NCI-H128 (cell line): Measurements from ENCODE around the gene HOXD4.

ENCODE experiments used
- DNase-seq: peaks from one replicate; lab custom pipeline; 2025; ENCODE audit not compliant: unreplicated experiment; lab: John Stamatoyannopoulos, UW

HOXD4 gene

DNA sequence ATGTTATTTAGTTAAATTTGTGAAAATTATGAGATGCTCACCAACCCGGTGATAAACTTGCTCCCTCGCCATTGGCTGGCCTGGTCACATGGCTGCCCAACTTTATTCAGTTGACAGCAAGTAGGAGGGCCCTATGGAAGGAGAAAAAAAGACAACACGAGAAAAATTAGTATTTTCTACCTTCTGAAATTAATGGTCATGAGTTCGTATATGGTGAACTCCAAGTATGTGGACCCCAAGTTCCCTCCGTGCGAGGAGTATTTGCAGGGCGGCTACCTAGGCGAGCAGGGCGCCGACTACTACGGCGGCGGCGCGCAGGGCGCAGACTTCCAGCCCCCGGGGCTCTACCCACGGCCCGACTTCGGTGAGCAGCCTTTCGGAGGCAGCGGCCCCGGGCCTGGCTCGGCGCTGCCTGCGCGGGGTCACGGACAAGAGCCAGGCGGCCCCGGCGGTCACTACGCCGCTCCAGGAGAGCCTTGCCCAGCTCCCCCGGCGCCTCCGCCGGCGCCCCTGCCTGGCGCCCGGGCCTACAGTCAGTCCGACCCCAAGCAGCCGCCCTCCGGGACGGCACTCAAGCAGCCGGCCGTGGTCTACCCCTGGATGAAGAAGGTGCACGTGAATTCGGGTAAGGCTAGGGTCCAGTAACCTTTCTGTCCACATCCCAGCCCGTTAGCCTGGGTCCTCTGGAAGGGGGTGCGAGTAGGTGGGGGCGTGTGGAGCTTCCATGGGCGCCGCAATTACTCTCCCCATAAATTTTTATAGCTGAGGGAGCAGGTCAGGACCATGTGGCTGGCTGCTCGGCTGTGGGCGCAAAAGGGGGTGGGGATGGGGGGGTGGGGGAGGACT is at the start of gene HOXD4:
HOXD4 (plus strand) TSS at position 109 of the 846 bp plus-strand sequence; CDS start at position 193, 84 bp downstream.
- no peak for DNase-seq

DNA sequence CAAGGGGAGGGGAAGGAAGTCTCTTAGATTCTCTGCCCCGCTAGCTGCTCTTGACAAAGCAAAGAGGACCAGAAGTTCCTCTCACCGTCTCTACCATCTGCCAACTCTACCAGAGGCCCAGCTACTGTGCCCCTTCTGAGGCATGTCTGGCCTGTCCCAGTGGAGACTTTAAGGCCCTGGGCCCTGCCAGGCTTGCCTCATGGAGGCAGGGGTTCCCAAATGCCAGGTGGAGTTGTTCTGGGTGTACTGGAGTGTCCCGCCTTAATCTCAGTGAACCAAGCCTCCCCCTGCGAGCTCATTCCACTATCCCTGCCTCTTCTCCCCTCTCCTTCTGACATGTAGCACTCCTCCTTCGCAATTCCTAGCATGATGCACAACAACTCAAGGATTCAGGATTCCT is 49.5 kb upstream of the HOXD4 start:
- DNase-seq, result no peak

DNA sequence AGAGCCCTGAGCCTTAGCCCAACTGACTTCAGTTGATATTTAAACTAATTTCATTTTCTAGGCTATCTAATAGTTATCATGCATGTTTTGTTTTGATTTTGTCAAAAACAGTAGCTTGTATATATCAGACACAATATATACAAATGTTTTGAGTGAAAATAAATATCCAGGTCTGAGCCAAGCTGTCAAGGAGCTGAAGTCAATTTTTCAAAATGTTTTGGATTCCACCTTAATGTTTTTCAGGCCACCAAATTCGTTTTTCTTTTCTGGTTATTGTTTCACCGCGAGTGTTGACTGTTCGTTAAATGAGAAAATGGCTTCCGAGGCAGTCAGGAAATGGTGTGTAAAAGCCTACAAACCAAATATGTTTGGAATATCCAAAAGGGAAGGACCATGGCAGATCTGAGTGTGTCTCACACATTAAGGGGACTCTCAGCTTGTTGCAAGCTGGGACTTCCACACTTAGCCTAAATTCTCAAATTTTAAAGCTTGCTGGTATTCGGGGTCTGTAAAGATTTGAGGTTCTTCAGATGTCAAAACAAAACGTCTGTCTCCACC is 49.0 kb upstream of the HOXD4 start:
- DNase-seq, result no peak

DNA sequence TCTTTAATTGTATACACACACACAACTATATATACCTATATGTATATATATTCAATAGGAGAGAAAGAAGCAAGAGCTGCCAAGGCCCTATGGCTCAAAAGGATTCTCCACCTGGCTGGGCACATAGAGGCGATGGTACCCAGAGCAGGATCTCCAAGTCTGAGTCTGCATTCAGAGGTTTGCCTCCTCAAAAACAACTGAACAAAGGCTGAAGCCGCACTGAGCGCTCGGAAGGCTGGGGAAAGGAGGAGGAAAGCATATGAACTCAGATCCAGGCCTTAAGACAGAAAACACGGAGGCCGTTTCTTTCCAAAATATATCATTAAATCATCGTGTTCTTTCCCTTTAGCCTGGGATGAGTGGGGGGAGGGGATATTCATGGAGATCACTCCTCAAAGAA is 48.2 kb upstream of the HOXD4 start:
- DNase-seq, result no peak

DNA sequence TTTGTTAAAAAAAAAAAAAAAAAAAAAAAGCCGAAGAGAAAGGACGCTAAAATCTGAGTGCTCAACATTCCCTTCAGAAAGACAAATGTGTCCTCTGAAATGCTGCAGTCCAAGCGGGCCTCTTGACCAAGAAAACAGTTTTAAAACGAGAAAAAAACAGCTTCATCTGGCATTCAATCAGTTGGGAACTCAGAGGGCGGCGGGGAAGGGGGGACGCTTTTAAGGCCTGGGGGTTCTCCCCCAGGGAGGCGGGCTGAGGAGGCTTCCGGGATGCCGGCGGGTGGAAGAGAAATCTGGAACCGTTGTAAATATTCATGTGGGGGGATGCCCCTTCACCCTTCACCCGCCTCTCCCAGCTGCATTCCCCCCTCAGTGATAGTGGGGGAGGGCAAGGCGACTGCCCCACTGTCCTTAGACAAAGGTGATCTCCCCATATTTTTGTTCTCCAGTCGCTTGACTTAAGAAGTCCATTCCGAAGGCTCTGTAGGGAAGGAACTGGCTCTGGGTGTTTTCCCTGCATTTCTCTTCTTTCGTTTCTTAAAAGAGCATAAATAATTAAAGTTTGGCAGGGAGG is 47.5 kb upstream of the HOXD4 start:
- no peak for DNase-seq

DNA sequence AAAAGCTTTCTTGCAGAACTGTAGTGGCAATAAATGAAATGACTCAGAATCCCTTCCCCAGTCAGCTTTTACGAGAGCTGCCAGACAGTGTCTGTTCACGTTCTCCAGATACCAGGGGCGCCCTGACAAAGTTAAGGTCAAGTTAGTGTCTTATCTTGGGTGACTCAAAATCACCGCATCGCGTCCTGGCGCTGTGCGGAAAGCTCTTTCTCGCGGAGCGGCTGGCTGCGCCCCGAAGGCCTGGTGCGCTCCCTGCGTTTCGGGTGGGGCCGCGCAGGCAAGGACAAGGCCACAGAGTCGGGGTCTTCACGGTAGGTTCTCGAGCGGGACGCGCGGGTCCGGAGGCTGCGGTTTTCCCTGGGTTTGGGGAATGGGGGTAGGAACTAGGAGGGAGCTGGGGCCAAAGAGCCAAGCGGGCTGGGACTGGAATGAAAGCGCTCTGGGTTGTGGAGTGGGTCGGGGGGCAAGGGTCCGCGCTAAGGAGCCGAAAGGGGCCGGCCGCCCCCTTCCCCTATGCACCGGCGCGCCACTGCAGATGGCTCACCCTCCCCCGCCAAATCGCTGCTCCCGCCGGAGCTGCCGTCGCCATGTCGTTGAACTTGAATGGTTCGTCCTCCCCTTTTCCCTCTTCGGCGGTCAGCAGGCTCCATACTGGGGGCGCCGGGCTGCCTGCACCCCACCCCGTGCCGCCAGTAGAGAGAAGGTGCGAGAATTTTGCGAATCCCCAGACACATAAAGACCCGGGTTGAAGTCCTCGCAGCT is 46.9 kb upstream of the HOXD4 start:
- no peak for DNase-seq

DNA sequence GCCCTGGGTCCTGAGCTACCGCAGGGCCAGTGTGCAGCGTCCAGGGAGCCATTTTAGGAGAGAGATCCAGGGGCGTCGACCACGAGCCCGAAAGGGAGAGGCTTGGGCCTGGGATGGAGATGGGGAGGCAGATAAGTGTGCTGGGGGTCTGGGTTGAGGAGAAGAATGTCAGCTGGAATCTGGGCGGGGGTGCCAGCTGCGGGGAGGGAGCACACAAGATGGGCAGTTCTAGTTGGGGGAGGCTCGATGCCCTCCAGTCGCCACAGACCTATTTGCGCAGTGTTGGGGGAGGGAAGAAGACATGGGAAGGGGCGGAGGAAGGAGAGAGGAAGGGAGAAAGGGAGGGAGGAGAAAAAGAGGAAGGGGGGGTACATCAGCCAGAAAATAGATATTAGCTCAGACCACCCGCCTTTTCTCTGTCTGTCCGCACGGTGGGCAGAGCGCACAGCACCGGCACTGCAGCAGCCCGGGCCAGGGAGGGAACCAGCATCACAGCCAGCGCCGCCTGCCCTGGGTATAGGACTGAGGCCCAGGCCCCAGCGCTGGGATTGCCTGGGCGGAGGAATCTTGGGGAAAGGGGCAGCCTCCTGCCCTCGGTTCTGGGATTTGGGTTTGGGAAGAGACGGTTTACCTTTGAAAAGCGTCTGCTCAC is 46.1 kb upstream of the HOXD4 start:
- DNase-seq, result no peak

DNA sequence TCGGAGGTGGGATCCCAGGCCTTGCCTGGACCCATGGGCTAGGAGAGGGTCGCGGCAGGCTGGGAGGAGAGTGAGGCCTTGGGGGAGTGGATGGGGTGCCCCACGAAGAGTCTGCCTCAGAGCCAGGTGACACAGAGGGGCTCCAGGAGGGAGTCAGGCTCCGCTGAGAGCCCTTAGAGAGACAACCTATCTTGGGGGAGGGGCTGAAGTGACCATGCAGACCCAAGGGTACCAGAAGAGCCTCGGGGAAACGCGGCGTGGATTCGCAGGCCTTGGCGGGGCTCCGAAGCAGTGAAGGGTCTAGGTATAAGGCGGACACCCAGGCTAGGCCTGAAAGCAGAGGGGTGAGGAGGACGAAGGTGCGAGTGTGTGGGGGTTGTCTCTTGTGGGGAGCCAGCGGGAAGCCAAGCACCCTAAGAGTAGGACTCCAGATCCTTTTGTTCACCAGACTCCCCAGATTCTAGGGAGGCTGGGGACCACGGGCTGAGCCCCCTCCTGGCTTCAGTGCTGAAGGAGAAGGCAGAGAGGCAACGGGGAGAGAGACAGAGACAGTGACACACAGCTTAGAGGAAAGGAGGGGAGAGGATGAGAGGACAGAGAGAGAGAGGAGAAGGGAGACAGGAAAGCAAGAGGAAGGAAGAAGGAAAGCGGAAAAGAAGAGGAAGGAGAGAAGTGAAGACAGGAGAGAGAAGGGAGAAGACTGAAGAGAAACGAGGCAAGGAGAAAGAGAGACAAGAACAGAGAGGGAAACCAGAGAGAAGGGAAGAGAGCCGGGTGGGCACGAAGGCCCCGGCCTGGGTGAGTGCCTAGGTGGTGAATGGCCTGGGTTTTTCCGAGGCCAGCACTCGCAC is 45.4 kb upstream of the HOXD4 start:
- no peak for DNase-seq

DNA sequence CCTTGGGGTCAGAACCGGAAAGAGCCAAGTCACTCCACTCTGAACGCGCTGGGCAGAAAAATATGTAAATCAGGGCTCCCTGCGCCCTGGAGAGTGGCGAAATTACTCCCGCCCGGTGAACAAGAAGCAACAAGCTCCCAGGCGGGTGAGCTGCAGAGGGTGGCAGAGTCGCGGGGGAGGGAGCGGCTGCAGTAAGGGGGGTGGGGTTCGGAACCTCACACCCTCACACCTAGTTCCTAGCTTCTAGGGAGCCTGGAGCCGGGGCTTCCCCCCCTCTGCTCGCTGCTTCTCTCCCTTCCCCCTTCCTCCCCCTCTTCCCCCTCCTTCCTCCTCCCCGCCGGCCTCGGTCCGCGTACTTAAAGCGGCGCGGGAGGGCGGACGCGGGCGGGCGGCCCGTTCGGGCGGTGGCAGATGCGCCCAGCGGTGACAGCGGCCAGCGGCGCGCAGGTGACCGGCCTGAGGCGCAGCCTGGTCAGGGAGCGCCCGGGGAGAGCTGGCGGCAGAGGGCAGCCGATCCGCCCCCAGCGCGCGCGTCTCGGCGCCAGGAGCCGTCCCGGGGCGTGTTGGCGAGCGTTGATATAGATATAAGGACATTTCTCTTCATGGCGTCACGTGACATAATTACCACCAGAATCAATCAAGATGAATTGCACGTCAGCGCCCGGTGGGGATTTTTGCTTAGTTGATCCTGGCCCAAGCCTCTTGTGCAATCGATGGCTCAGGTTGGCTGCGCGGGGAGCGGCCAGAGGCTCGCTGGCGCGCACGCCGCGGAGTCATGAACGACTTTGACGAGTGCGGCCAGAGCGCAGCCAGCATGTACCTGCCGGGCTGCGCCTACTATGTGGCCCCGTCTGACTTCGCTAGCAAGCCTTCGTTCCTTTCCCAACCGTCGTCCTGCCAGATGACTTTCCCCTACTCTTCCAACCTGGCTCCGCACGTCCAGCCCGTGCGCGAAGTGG is 44.5 kb upstream of the HOXD4 start, which contains the start of gene HOXD11:
HOXD11 (plus strand) TSS at position 700 of the 959 bp plus-strand sequence; CDS start at position 776, 76 bp downstream.
- peak; percentile 62 for DNase-seq

DNA sequence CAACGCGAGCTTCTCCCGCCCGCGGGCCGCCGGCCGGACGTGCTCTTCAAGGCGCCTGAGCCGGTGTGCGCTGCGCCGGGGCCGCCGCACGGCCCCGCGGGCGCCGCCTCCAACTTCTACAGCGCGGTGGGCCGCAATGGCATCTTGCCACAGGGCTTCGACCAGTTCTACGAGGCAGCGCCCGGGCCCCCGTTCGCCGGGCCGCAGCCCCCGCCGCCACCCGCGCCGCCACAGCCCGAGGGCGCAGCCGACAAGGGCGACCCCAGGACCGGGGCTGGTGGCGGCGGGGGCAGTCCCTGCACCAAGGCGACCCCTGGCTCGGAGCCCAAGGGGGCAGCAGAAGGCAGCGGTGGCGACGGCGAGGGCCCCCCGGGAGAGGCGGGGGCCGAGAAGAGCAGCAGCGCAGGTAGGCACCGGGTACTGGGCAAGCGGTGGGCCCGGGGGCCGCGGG is 43.6 kb upstream of the HOXD4 start:
- DNase-seq, result no peak

DNA sequence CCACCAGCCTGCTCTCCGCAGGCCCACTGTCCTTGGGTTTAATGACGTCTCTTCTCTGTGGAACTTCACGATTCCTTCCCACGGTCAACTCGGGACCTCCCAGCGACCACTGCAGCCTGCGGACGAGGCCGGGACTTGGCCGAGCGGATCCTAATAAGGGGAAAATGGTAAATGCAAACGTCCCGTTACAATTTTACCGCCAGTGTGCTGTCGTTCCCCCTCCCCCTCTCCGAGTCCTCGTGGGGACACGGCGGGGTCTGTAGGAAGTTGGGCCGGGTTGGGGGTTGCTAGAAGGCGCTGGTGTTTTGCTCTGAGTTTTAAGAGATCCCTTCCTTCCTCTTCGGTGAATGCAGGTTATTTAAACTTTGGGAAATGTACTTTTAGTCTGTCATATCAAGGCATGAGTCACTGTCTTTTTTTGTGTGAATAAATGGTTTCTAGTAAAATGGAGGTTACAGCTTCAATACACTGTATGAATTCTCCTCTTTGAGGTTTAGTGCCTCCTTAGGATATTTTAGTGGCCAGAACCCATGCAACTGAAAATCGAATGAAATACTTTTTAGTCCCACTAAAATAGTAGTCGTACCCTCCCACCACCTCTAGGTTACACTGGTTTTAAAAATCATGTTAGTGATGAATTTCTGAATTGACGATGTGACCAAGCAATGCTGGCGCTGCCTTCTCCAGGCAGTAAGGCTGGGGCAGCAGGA is 42.0 kb upstream of the HOXD4 start:
- DNase-seq, result no peak

DNA sequence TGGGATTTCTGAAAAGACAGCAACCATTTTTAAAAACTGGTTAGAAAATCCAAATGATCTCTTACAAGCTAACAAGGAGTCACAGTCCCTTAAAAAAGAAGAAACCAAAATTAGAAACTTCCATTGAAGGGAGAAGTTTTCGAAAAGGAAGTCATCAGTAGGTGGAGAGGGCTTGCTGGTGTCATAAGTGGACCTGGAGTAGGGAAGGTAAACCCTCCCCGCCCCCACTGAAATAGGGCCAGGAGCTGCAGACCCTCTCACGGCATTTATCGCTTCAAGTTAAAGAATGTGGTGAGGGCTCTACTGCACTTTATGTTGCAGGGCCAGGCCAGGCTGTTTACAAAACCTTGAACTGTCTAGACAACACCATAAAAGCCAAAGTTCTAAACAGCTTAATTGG is 41.4 kb upstream of the HOXD4 start:
- no peak for DNase-seq

DNA sequence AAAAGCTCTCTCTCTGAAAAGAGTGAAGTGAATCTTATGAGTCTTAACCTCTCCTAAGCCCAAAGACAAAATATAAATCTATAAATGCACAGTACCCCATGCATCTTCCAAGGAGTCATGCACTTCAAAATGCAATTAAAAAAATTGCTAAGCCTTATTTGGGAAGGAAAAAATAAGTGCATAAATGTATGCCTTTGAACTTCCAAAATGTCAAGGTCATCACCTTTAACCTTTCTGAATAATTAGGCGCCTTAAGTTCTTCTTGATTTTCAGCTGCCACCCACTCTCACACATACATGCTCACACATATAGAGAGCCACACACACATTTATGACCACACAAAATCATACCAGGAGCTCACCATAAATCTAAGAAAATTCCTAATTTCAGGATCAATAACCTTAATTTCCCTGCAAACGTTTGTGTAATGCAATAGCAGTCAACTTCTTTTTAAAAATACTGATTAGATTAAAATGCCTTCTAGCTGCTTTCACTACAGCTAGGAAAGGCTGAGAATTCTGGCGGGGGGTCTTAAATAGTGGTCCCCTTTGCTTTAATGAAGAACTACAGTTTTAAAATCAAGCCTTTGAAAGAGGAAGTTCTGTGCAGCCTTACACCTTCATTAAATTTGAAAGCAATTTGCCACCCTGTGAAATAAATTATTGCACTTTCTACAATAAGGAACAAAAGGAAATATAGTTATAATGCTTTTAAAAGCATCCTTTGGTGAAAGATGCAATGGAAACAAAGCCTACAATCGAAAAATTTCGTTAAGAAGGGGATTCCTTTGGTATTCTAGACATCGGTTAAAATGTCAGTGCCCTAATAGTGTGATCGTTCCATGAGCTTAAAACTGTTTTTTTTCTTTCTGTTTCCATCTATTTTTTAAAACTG is 40.7 kb upstream of the HOXD4 start:
- DNase-seq, result no peak

DNA sequence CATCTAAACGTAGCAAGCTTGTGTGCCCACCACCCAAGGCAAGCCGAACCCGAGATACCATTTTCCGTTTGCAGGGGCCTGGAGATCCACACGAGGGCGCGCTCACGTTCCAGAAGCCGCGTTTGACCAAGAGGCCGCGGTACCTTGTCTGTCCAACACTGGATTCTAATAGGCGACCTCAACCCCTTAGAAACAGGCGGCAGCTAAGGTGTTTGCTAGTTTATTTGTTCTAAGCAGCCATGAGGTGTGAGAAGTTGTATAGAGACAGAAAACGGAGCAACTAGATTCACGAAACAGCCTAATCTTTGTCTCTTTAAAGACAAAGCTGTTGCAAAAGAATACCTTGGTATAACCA is 40.1 kb upstream of the HOXD4 start:
- peak; percentile 71 for DNase-seq

DNA sequence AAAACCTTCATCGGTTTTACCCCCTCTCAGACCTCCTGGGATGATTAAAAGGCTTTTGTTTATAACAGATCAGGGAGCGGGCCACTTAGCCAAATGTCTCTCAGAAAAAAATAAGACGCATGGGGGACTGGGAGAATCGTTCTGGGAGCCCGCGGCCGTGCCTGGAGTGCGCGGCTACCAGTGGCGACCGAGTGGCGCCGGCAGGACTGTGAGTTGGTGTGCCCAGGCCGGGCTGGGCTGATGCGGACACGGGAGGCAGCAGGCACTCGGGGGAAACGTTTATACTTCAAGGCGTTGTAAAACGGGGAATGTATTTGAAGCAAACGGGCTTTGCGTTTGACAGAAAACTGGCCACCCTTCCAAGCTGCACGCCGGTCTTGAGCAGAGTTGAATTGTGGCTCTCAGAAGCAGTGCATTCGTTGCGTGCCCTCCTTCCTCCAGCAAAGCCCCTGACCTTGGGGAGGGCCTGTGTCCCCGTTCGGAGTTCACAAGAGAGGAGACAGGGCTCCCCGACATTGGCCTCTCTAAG is 39.4 kb upstream of the HOXD4 start:
- DNase-seq, result no peak

DNA sequence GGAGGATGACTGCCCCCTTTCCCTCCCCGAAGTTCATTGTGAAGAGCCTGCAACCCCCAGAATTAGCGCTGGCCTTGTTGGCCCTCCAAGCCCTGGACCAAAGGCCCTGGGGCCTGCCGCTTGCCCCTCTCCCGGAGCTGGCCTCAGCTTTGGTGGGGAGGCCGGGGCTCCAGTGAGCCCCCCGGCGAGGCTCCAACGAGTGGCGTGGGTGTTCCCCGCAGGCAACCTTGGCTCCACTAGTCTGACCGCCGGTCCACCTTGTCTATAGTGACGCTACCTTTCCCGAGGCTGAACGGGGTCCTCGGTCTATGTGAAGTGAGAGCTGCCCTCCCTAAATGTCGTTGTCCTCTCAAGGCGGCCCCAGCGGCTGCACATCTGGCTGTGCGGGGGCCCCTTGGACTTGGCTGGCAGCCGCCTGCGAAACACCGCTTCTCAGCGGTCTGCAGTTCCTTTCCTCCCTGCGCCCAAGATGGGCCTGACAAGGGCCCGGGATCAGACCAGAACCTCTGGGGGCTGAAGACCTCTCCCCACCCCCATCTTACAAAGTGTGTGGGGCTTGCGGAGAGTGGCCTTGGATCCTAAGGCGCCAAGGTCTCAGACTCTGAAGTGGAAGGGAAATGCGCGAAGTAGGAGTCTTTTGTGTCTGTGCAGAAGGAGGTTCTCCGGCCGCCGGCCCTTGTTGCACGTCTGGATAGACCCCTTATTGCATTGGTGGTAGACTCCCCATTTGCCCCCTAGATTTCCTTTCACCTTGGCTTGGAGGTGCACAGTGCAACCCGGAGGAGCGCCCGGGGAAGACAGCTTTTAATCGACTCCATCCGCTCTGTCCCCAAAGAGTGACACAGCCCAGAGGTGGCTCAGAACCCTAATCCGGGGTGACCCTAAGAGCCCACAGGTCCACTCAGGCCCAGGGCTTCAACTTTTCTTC is 38.7 kb upstream of the HOXD4 start:
- DNase-seq, result no peak
